ENCODE data around the gene FTSJ1.

The FTSJ1 gene

DNA sequence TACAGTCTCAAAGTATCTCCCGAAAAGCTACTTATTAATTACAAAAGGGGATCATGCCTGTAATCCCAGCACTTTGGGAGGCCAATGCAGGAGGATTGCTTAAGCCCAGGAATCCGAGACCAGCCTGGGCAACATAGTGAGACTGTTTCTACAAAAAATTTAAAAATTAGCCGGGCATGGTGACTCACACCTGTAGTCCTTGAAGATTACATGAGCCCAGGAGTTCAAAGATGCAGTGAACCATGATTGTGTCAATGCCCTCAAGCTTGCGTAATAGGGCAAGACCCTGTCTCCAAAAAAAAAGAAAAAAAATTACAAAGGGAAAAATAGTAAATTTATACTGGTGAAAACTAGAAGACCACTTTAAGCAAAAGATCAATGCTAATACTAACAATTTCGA is 29.5 kb downstream of the FTSJ1 start:
- no peak overlapping the region for H3K4me3 ChIP-seq (ENCODE audit: control insufficient read depth, low read depth, low read length)
- DNase-seq (ENCODE audit: low read depth), result no peak
- TF ChIP-seq, protein P1, sequence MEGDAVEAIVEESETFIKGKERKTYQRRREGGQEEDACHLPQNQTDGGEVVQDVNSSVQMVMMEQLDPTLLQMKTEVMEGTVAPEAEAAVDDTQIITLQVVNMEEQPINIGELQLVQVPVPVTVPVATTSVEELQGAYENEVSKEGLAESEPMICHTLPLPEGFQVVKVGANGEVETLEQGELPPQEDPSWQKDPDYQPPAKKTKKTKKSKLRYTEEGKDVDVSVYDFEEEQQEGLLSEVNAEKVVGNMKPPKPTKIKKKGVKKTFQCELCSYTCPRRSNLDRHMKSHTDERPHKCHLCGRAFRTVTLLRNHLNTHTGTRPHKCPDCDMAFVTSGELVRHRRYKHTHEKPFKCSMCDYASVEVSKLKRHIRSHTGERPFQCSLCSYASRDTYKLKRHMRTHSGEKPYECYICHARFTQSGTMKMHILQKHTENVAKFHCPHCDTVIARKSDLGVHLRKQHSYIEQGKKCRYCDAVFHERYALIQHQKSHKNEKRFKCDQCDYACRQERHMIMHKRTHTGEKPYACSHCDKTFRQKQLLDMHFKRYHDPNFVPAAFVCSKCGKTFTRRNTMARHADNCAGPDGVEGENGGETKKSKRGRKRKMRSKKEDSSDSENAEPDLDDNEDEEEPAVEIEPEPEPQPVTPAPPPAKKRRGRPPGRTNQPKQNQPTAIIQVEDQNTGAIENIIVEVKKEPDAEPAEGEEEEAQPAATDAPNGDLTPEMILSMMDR (conservative IDR thresholded peaks at IDR 0.05; ENCODE audit: control insufficient read depth, insufficient read depth, low read depth, low read length), result no peak

DNA sequence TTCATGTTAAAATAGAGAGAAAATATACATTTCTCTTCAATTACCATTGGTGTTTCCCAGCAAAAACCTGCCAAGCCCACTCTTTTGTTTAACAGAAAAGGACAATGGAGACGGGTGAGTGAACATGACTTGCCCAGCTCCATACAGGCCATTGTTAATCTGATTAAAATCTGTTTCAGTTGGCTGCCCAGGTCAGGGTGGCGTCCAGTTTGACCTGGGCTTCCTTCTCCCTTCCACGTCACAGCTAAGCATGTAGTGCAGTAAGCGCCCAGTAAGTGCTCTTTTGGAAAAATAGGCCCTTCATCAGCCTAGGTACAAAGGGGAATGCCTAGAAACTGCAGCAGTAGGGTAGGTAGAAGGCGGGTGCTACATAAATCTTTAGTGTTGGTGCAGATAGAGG is 31.2 kb downstream of the FTSJ1 start:
- H3K4me3 ChIP-seq (ENCODE audit: control insufficient read depth, low read depth, low read length), result no peak overlapping the region
- TF ChIP-seq, protein P1 (conservative IDR thresholded peaks at IDR 0.05; ENCODE audit: control insufficient read depth, insufficient read depth, low read depth, low read length), result no peak
- DNase-seq (ENCODE audit: low read depth), result no peak

DNA sequence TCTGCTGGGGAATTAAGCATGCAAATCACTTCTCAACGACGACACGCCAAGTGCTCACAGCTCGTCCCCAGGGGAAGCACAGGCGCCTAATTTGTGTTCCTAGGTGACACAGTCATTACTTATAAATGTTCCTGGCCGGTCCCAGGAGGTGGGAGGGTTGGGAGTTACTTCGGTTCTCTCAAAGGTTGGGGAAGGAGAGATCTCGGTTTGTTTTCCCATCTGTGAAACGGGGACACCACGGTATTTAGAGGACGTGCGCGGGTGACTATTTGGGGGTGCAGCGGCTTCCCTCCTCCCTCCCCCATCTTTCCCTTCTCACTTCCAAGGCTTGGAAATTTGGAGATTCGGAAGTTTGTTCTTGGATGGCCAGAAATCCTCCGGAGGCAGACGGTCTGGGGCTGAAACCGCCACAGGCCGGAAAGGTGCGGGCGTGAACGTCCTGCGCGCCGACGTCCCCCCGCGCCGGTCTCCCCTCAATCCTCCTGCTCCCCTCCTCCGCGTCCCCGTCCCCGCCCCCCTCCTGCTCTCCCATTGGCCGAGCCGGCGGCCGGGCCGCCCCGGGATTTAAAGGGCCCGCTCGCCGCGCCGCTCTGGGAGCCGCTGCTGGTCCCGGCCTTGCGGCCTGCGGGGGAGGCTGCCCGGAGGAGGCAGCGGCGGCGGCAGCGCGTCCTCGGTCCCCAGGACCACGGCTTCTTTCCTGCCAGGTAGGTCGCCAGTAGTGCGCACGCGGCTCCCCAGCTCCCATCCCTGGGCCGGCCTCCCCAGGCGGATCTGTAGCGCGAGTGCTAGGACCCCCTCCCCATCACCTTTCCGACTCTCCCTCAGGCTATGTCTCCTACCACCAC is 32.6 kb downstream of the FTSJ1 start, which contains the start of gene PORCN:
Gene PORCN, plus strand, starts transcription at position 593 of the 845 bp plus-strand sequence. CDS start 829 bp downstream, outside the sequence.
- TF ChIP-seq, protein P1 (conservative IDR thresholded peaks at IDR 0.05; ENCODE audit: control insufficient read depth, insufficient read depth, low read depth, low read length), result no peak
- peak within 1 kb of the TSS; percentile 69 for H3K4me3 ChIP-seq (ENCODE audit: control insufficient read depth, low read depth, low read length)
- peak; percentile 41 for DNase-seq (ENCODE audit: low read depth)

DNA sequence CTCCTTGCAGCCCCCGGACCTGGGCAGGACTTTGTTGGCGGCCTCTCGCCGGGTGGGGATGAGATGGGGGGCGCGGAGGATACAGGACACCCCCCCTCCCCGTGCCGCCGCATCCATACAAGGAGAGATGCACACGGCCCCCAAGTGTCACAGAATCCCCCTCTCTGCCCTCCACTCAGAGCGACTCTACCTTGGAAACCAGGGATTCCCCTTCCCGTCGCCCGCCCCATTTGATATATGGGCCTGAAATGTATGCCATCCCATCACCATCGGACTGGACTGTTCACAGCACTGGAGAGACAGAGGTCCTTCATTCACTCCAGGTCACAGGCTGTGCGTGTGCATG is 33.2 kb downstream of the FTSJ1 start:
- H3K4me3 ChIP-seq (ENCODE audit: control insufficient read depth, low read depth, low read length), result peak overlapping the region; percentile 69
- DNase-seq (ENCODE audit: low read depth), result no peak
- TF ChIP-seq, protein P1 (conservative IDR thresholded peaks at IDR 0.05; ENCODE audit: control insufficient read depth, insufficient read depth, low read depth, low read length), result no peak

DNA sequence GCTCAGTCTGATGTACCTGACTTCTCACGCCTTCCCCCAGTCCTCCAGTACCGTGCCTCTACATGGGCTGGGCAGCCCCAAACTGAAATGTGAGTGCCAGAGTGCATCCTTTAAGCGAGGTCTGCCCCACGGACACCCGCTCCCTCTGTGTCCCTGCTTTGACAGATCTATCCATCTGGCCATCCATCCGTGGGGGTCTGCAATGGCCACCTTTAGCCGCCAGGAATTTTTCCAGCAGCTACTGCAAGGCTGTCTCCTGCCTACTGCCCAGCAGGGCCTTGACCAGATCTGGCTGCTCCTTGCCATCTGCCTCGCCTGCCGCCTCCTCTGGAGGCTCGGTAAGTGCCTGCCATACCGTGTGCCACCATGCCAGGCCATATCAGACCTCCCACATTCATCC is 33.6 kb downstream of the FTSJ1 start:
- TF ChIP-seq, protein P1 (conservative IDR thresholded peaks at IDR 0.05; ENCODE audit: control insufficient read depth, insufficient read depth, low read depth, low read length), result no peak
- DNase-seq (ENCODE audit: low read depth), result no peak
- H3K4me3 ChIP-seq (ENCODE audit: control insufficient read depth, low read depth, low read length), result peak overlapping the region; percentile 69

DNA sequence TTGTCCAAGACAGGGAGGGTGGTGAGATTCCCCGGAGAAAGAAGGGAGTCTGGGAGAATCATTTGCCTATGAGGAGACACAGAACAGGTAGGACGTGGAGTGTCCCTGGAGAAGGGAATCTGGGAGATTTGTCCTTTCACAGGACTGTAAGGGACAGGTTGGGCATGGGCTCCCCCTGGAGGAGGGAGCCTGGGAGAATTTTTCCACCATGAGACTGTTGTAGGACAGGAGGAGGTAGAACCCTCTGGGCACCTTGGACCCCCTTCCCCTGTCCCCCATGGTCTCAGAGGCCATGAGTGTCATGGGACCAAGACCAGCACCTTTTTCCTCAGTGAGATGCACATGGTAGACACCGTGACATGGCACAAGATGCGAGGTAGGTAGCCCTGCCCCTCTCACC is 35.6 kb downstream of the FTSJ1 start:
- DNase-seq (ENCODE audit: low read depth), result no peak
- TF ChIP-seq, protein P1 (conservative IDR thresholded peaks at IDR 0.05; ENCODE audit: control insufficient read depth, insufficient read depth, low read depth, low read length), result peak; percentile 41
- H3K4me3 ChIP-seq (ENCODE audit: control insufficient read depth, low read depth, low read length), result no peak overlapping the region

All from fibroblast of mammary gland (primary cell).